ENCODE data around the gene UPF1. TPM values are rescaled to one million over a fixed set of nuclear protein-coding genes. Genes with fewer than 3 reads are reported as not detected.

The UPF1 gene
- total and polyA plus RNA-seq, 10 donors = 31.2 to 161 (median 84.4) TPM

DNA sequence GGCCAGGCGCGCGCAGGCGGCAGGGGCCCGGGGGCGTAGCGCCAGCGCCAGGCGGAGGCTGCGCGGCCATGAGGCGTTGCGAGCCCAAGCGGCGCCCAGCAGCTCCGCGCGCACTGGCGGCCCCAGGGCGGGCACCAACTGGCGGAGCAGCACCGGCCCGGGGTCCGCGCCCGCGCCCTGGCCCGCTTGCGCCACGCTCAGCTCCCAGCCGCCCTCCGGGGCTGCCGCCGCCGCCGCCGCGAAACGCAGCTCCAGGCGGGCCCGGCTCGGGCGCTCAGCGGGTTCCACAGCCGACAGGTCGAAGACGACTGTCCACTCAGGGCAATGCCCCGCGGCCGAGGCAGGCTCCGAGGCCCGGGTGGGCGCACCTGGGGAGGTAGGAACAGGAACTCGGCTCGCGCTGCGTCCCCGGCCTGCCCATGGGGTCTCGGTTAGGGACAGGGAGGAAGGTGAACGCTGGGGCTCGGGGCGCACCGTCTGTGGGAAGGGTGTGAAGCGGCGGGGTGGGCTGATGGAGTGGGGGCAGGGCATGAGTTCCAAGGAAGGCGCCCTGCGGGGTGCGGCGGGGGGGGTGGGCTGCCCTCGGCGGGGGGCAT lies 37.4 kb downstream of the UPF1 start:
- Histone ChIP-seq H3K27me3 (replicated peaks in 1 of 7) (peaks cover 0 to 24% (median 13%) of the 10 kb centered on the region in 7 donors), H3K4me3 (peak overlapping the region in 2 of 8 donors; percentile 17 to 43), H3K9me3 (no peaks in the 10 kb centered on the region), H3K27ac (no peak overlapping the region), H3K36me3 (peaks cover 9 to 46% (median 43%) of the 10 kb centered on the region in 6 donors), H3K4me1 (peaks cover 10 to 47% (median 33%) of the 10 kb centered on the region in 6 donors)
- intact Hi-C loops (cut with DNase I; ENCODE audit: low total_unique reads) = no loop called here
- WGBS, 5 donors = 9 to 56% (median 35%) methylated on average over 36 to 71 of the region's 71 CpGs
- peak; percentile 76 for DNase-seq
- TF ChIP-seq POLR2AphosphoS5 (IDR thresholded peaks at IDR 0.05) = peak in 1 of 3 donors; percentile 51
- no peak for TF ChIP-seq CTCF (IDR thresholded peaks at IDR 0.05 in 8 of 11, conservative IDR thresholded peaks at IDR 0.05 in 3 of 11)
- TF ChIP-seq POLR2A (IDR thresholded peaks at IDR 0.05) = no peak

GRCh38 chr19:18869781-18870530 lies 38.2 kb downstream of the UPF1 start:
- peak; percentile 74 for DNase-seq
- Histone ChIP-seq H3K9me3 (no peaks in the 10 kb centered on the region), H3K27me3 (replicated peaks in 1 of 7) (peaks cover 0 to 24% (median 13%) of the 10 kb centered on the region in 7 donors), H3K4me1 (peaks cover 10 to 47% (median 33%) of the 10 kb centered on the region in 6 donors), H3K4me3 (peak overlapping the region in 1 of 8 donors; percentile 35), H3K36me3 (peaks cover 9 to 38% (median 35%) of the 10 kb centered on the region in 6 donors), H3K27ac (no peak overlapping the region)
- TF ChIP-seq POLR2AphosphoS5 (IDR thresholded peaks at IDR 0.05) = peak in 1 of 3 donors; percentile 68
- no peak for TF ChIP-seq POLR2A (IDR thresholded peaks at IDR 0.05)
- intact Hi-C loops (cut with DNase I; ENCODE audit: low total_unique reads) = no loop called here
- 8 to 21% (median 11%) methylated on average over 26 to 62 of the region's 62 CpGs for WGBS, 5 donors

- Histone ChIP-seq H3K27me3 (replicated peaks in 1 of 7) (peaks cover 0 to 24% (median 13%) of the 10 kb centered on the region in 7 donors), H3K36me3 (peaks cover 9 to 31% (median 28%) of the 10 kb centered on the region in 6 donors), H3K27ac (no peak overlapping the region), H3K9me3 (no peaks in the 10 kb centered on the region), H3K4me1 (peaks cover 10 to 47% (median 33%) of the 10 kb centered on the region in 6 donors), H3K4me3 (peak overlapping the region in 1 of 8 donors; percentile 35)
- intact Hi-C loops (cut with DNase I; ENCODE audit: low total_unique reads) = no loop called here
- no peak for TF ChIP-seq POLR2AphosphoS5 (IDR thresholded peaks at IDR 0.05)
- no peak for TF ChIP-seq CTCF (IDR thresholded peaks at IDR 0.05 in 8 of 11, conservative IDR thresholded peaks at IDR 0.05 in 3 of 11)
- no peak for TF ChIP-seq POLR2A (IDR thresholded peaks at IDR 0.05)
- no peak for DNase-seq
- 10 to 38% (median 23%) methylated on average over 13 to 25 of the region's 25 CpGs for WGBS, 5 donors
Observed at GRCh38 chr19:18870531-18871172, 38.9 kb downstream of the UPF1 start.

DNA sequence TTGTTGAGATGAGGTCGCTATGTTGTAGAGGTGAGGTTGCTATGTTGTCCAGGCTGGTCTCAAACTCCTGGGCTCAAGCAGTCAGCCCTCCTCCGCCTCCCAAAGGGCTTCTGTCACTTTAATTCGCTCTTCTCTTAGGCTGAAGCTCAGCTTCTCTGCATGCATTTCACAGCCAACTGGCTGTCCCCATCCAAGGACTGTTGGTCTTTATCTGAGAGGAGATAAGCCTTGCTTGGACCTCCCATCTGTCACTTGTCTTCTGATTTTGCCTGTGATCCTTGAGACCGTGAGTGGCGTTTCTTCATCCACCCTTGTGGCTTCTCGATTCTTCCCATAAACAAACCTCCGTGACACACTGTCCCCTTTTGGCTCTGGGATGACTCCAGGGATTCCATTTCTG lies 39.8 kb downstream of the UPF1 start:
- no peak for DNase-seq

More for the DNA sequence above, 39.8 kb downstream of the UPF1 start:
- H3K4me3 ChIP-seq = no peak overlapping the region
- H3K36me3 ChIP-seq = peaks cover 3 to 22% (median 19%) of the 10 kb centered on the region in 6 donors
- peaks cover 0 to 24% (median 13%) of the 10 kb centered on the region in 7 donors for H3K27me3 ChIP-seq (replicated peaks in 1 of 7)
- TF ChIP-seq POLR2AphosphoS5 (IDR thresholded peaks at IDR 0.05) = no peak
- no peak for TF ChIP-seq POLR2A (IDR thresholded peaks at IDR 0.05)
- TF ChIP-seq CTCF (IDR thresholded peaks at IDR 0.05 in 8 of 11, conservative IDR thresholded peaks at IDR 0.05 in 3 of 11) = no peak
- H3K4me1 ChIP-seq = peaks cover 8 to 39% (median 27%) of the 10 kb centered on the region in 6 donors
- H3K9me3 ChIP-seq = no peaks in the 10 kb centered on the region
- 81 to 87% (median 83%) methylated on average over 7 of the region's 7 CpGs for whole genome bisulfite sequencing, 5 donors
- H3K27ac ChIP-seq = no peak overlapping the region
- intact Hi-C loops (cut with DNase I; ENCODE audit: low total_unique reads) = no loop called here

Measured in spleen (tissue), 11 donors.